Loucy (cell line): ENCODE results near the gene TFDP1.
"Not testable (repeated sequence)": the region's sequence is repeated elsewhere in the genome, so short reads cannot be mapped to it uniquely, and the experiment has no call there.

ENCODE experiments used
- H2AFZ ChIP-seq: fragments of 200-600 bp; sonication (generic); 2 replicates; pipeline ENCODE4 v1.6.0; 2016; ENCODE audit warnings: antibody characterized with exemption, mild to moderate bottlenecking, low read length, moderate library complexity
- H3F3A ChIP-seq: fragments of 200-600 bp; 2 replicates; pipeline ENCODE4 v1.6.0; 2016; ENCODE audit warnings: antibody characterized with exemption, low read depth, mild to moderate bottlenecking
- H3K27me3 ChIP-seq: fragments of 200-600 bp; sonication (generic); 2 replicates; pipeline ENCODE4 v1.6.1; 2014; ENCODE audit warnings: low read length, mild to moderate bottlenecking; ENCODE audit not compliant: insufficient read depth, poor library complexity, severe bottlenecking
- H3K36me3 ChIP-seq: fragments of 200-600 bp; sonication (generic); 2 replicates; pipeline ENCODE4 v1.6.1; 2016; ENCODE audit warnings: low read length; ENCODE audit not compliant: insufficient read depth
- H3K4me1 ChIP-seq: fragments of 200-600 bp; sonication (generic); 2 replicates; pipeline ENCODE4 v1.5.1; 2014; ENCODE audit warnings: low read length, mild to moderate bottlenecking; ENCODE audit not compliant: insufficient read depth, poor library complexity, severe bottlenecking
- H3K4me2 ChIP-seq: fragments of 200-600 bp; sonication (generic); 2 replicates; pipeline ENCODE4 v1.6.0; 2014; ENCODE audit warnings: antibody characterized with exemption, low read length, low read depth, mild to moderate bottlenecking; ENCODE audit not compliant: poor library complexity, severe bottlenecking
- H3K4me3 ChIP-seq: fragments of 200-600 bp; sonication (generic); 2 replicates; pipeline ENCODE4 v1.5.1; 2014; ENCODE audit warnings: low read length, mild to moderate bottlenecking, mixed read lengths; ENCODE audit not compliant: poor library complexity, severe bottlenecking
- H3K79me2 ChIP-seq: fragments of 200-600 bp; sonication (generic); 2 replicates; pipeline ENCODE4 v1.6.1; 2014; ENCODE audit warnings: low read length; ENCODE audit not compliant: insufficient read depth
- H3K9ac ChIP-seq: fragments of 200-600 bp; sonication (generic); 2 replicates; pipeline ENCODE4 v1.6.0; 2014; ENCODE audit warnings: mild to moderate bottlenecking, low read depth, low read length, moderate library complexity; ENCODE audit not compliant: poor library complexity, severe bottlenecking
- H3K9me2 ChIP-seq: fragments of 200-600 bp; sonication (generic); replicated peaks from 2 replicates; pipeline ENCODE4 v1.6.1; 2016; ENCODE audit warnings: low read depth, low read length, mixed read lengths
- H3K9me3 ChIP-seq: fragments of 200-600 bp; sonication (generic); 2 replicates; pipeline ENCODE4 v1.6.1; 2014; ENCODE audit warnings: mild to moderate bottlenecking, antibody characterized with exemption, low read length, low read depth; ENCODE audit not compliant: insufficient read depth
- H4K20me1 ChIP-seq: fragments of 200-600 bp; sonication (generic); 2 replicates; pipeline ENCODE4 v1.6.0; 2014; ENCODE audit warnings: antibody characterized with exemption, low read length, mild to moderate bottlenecking; ENCODE audit not compliant: insufficient read depth, poor library complexity, severe bottlenecking
- CTCF ChIP-seq: fragments of 200-600 bp; sonication (generic); conservative IDR thresholded peaks from 2 replicates; pipeline ENCODE4 v1.5.1; 2014; ENCODE audit warnings: mild to moderate bottlenecking, antibody characterized with exemption, low read length
- EZH2phosphoT487 ChIP-seq: fragments of 200-600 bp; IDR thresholded peaks from 2 replicates; pipeline ENCODE4 v1.6.1; 2018; ENCODE audit warnings: antibody characterized with exemption, mild to moderate bottlenecking, moderate library complexity, borderline replicate concordance

TFDP1 gene

GRCh38 chr13:113623491-113624234 is 39.1 kb downstream of the TFDP1 start:
- no peak for TF ChIP-seq CTCF
- no peak for TF ChIP-seq EZH2phosphoT487

GRCh38 chr13:113624235-113624587 is 39.7 kb downstream of the TFDP1 start:
- TF ChIP-seq CTCF (no peak), EZH2phosphoT487 (no peak)
- Histone ChIP-seq H3F3A (no peaks in the 10 kb centered on the region; the same call in 1 of the 2 replicates), H3K9me3 (no peaks in the 10 kb centered on the region), H3K79me2 (no peaks in the 10 kb centered on the region), H3K9ac (no peak overlapping the region), H3K27me3 (no peaks in the 10 kb centered on the region), H3K4me1 (no peaks in the 10 kb centered on the region), H4K20me1 (no peaks in the 10 kb centered on the region), H3K9me2 (no peaks in the 10 kb centered on the region), H2AFZ (no peak overlapping the region), H3K36me3 (no peaks in the 10 kb centered on the region), H3K4me2 (no peak overlapping the region), H3K4me3 (no peak overlapping the region)

More at GRCh38 chr13:113623491-113624234, 39.1 kb downstream of the TFDP1 start:
- Histone ChIP-seq H3K9ac (no peak overlapping the region), H3K9me2 (no peaks in the 10 kb centered on the region), H3K9me3 (no peaks in the 10 kb centered on the region), H3K36me3 (no peaks in the 10 kb centered on the region), H3K4me1 (no peaks in the 10 kb centered on the region), H3K27me3 (no peaks in the 10 kb centered on the region), H3F3A (no peaks in the 10 kb centered on the region; the same call in 1 of the 2 replicates), H3K4me3 (no peak overlapping the region), H3K79me2 (no peaks in the 10 kb centered on the region), H3K4me2 (no peak overlapping the region), H4K20me1 (no peaks in the 10 kb centered on the region), H2AFZ (no peak overlapping the region)

GRCh38 chr13:113624640-113625304 is 40.2 kb downstream of the TFDP1 start:
- not testable (repeated sequence) for H3K36me3 ChIP-seq, H3K9me3 ChIP-seq, H3K9me2 ChIP-seq, H2AFZ ChIP-seq, H3F3A ChIP-seq, H3K79me2 ChIP-seq, H3K9ac ChIP-seq, H3K4me1 ChIP-seq, H4K20me1 ChIP-seq, H3K4me2 ChIP-seq, H3K27me3 ChIP-seq, H3K4me3 ChIP-seq
